Calu3 (cell line): ENCODE measurements around the gene TLE6. TPM values are rescaled to one million over a fixed set of nuclear protein-coding genes. Genes with fewer than 3 reads are reported as not detected.

Experiments used
- BruUV-seq: library from RNA; stranded (reverse); fragments of 400-500 nt; replicated peaks from 2 replicates; lab custom pipeline; 2021; lab: Mats Ljungman, UMichigan
- CTCF ChIA-PET: fragments of 300-600 bp; sonication (Branson Sonifier 250); formaldehyde crosslinking; loops from one replicate; lab custom pipeline; 2022; ENCODE audit warnings: antibody characterized with exemption; lab: Charles Lee
- DNase-seq: peaks from one replicate; pipeline ENCODE4 v3.0.0; 2022
- H3K27ac Mint-ChIP-seq: one replicate; pipeline ENCODE4 v1.8.0; 2022; ENCODE audit warnings: mixed read lengths; ENCODE audit not compliant: unreplicated experiment
- H3K27me3 Mint-ChIP-seq: one replicate; pipeline ENCODE4 v1.8.0; 2022; ENCODE audit warnings: mixed read lengths; ENCODE audit not compliant: unreplicated experiment
- H3K36me3 Mint-ChIP-seq: one replicate; pipeline ENCODE4 v1.8.0; 2022; ENCODE audit warnings: mild to moderate bottlenecking, moderate library complexity, mixed read lengths; ENCODE audit not compliant: insufficient read depth, unreplicated experiment
- H3K4me1 Mint-ChIP-seq: one replicate; pipeline ENCODE4 v1.8.0; 2022; ENCODE audit warnings: mild to moderate bottlenecking, low read depth, mixed read lengths; ENCODE audit not compliant: unreplicated experiment
- H3K4me3 Mint-ChIP-seq: one replicate; pipeline ENCODE4 v1.8.0; 2022; ENCODE audit warnings: mild to moderate bottlenecking, low read depth, moderate library complexity, mixed read lengths; ENCODE audit not compliant: unreplicated experiment
- H3K9me3 Mint-ChIP-seq: one replicate; pipeline ENCODE4 v1.8.0; 2022; ENCODE audit warnings: low read depth, mixed read lengths; ENCODE audit not compliant: unreplicated experiment
- intact Hi-C: fragments of 100-400 bp; cut with micrococcal nuclease; formaldehyde crosslinking; loops from one replicate; pipeline ENCODE4 v1.10.0; 2022; ENCODE audit not compliant: unreplicated experiment
- total RNA-seq: library from RNA; stranded (reverse); gene quantifications from 2 replicates; pipeline ENCODE4 v1.2.3, GENCODE V29; 2022
- TF ChIP-seq, protein P1 (sequence below): fragments of 200-600 bp; IDR thresholded peaks from one replicate; pipeline ENCODE4 v1.8.0; 2022; ENCODE audit warnings: antibody characterized with exemption; ENCODE audit not compliant: unreplicated experiment

Gene TLE6
- total RNA-seq, 1 experiment from 2014 or later = 2.1 TPM

DNA sequence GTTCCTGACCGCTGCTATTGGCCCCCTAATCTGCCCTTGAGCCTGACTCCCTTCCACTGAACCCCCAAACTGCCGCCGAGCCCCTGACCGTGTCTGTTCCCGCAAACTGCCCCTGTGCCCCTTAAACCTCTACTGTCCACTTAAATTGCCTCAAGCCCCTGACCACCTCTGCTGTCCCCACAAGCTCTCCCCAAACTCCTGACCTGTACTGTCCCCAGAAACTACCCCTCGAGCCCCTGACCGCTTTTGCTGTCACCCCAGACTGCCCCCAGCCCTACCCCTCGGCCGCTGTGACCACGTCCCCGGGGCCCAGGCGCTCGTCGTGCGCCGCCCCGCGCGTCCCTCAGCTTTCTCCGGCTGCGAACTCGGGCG, 33.0 kb upstream of the TLE6 start:
- BruUV-seq = no TSS peak
- peaks cover 33% of the 10 kb centered on the region for H3K36me3 Mint-ChIP-seq
- DNase-seq = no peak
- TF ChIP-seq, protein P1, sequence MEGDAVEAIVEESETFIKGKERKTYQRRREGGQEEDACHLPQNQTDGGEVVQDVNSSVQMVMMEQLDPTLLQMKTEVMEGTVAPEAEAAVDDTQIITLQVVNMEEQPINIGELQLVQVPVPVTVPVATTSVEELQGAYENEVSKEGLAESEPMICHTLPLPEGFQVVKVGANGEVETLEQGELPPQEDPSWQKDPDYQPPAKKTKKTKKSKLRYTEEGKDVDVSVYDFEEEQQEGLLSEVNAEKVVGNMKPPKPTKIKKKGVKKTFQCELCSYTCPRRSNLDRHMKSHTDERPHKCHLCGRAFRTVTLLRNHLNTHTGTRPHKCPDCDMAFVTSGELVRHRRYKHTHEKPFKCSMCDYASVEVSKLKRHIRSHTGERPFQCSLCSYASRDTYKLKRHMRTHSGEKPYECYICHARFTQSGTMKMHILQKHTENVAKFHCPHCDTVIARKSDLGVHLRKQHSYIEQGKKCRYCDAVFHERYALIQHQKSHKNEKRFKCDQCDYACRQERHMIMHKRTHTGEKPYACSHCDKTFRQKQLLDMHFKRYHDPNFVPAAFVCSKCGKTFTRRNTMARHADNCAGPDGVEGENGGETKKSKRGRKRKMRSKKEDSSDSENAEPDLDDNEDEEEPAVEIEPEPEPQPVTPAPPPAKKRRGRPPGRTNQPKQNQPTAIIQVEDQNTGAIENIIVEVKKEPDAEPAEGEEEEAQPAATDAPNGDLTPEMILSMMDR = no peak
- CTCF ChIA-PET = no interaction called here
- no peaks in the 10 kb centered on the region for H3K27me3 Mint-ChIP-seq
- H3K4me3 Mint-ChIP-seq = peak overlapping the region; percentile 75
- intact Hi-C loops = no loop called here
- peaks cover 7% of the 10 kb centered on the region for H3K4me1 Mint-ChIP-seq
- no peaks in the 10 kb centered on the region for H3K9me3 Mint-ChIP-seq
- H3K27ac Mint-ChIP-seq = peak overlapping the region; percentile 82

DNA sequence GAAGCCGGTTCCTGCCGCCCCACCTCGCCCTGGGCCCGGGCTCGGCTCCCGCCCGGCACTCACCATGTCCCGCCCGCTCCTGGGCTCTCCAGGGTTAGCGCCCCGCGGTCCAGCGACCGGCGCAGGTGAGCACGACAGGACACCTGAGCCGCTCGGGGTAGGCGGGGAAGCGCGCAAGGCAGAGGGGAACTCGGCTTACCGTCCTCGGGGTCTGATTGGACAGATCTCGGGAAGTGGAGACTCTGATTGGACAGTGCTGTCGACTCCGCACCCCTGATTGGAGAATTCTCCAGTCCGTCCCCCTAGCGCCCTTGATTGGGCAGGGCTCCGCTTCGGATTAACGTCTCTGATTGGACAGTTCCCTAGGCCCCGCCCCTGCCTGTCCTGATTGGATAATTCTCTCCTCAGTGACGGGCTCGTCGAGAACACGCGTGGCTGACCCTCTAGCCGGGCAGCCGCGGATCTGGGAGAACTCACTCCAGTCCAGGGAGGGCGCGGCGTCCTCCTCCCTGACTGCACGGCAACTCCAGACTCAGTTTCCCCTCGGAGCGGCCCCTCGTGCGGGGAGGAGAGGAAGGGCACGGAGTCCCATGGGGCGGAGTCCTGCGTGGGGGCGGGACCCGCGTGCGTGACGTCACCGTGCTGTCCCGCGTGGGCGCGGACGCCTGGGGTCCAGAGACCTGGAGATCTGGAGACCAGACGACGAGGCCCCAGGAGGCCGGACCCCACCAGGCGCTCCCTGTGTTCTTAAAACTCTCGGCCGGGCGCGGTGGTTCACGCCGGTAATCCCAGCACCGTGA, 32.4 kb upstream of the TLE6 start, which contains the start of gene ZNF77:
ZNF77 (minus strand) TSS at position 197 of the 800 bp plus-strand sequence; CDS start at position 66, 131 bp downstream.
- no TSS peak for BruUV-seq
- H3K9me3 Mint-ChIP-seq = no peaks in the 10 kb centered on the region
- peak; percentile 96 for DNase-seq
- peak within 1 kb of the TSS; percentile 75 for H3K4me3 Mint-ChIP-seq
- CTCF ChIA-PET = no interaction called here
- TF ChIP-seq, protein P1 = no peak
- H3K27me3 Mint-ChIP-seq = no peaks in the 10 kb centered on the region
- H3K27ac Mint-ChIP-seq = peak within 1 kb of the TSS; percentile 82
- H3K4me1 Mint-ChIP-seq = peaks cover 7% of the 10 kb centered on the region
- peaks cover 36% of the 10 kb centered on the region for H3K36me3 Mint-ChIP-seq
- intact Hi-C loops = no loop called here

DNA sequence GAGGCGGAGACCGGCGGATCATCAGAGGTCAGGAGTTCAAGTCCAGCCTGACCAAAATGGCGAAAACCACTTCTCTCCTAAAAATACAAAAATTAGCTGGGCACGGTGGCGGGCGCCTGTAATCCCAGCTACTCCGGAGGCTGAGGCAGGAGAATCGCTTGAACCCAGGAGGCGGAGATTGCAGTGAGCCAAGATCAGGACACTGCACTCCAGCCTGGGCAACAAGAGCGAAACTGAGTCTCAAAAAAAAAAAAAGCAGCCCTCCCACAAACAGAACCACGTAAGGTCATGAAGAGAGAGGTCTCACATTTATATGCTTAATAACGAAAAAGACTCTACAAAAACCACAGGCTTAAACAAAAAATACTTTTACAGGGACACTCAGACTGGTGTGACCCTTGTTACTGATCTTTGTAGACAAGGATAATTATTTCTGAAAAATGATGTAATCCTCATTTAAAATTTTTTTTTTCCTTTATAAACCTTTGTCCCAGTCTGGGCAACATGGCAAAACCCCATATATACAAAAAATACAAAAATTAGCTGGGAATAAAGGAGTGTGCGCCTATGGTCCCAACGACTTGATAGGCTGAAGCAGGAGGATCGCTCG, 31.7 kb upstream of the TLE6 start:
- BruUV-seq = TSS peak; percentile 76
- peaks cover 43% of the 10 kb centered on the region for H3K36me3 Mint-ChIP-seq
- H3K27me3 Mint-ChIP-seq = no peaks in the 10 kb centered on the region
- H3K27ac Mint-ChIP-seq = peak overlapping the region; percentile 82
- H3K4me1 Mint-ChIP-seq = peaks cover 7% of the 10 kb centered on the region
- intact Hi-C loops = no loop called here
- DNase-seq = no peak
- no peaks in the 10 kb centered on the region for H3K9me3 Mint-ChIP-seq
- TF ChIP-seq, protein P1 = no peak
- CTCF ChIA-PET = interaction anchor here (0.7 kb wide), 1 partner anchor 94 kb away, joined by 3 read pairs; no protein-coding TSS in a partner anchor
- H3K4me3 Mint-ChIP-seq = peak overlapping the region; percentile 75

DNA sequence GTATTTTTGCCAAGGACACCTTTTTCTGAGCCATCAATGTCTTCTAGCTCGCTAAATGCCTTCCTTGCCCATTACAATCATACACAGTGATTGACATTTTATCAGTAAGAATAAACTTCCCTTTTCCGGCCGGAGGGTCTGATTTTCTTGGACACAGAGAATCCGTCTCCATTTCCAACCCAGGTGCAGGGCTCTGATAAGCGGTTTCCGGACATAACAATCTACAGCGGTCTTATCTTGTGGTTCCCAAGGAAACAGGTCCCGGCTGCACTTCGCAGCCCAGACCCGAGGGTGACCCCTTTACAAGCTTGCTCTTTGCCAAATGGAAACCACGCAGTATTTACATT, 27.5 kb upstream of the TLE6 start:
- no TSS peak for BruUV-seq
- peak; percentile 19 for DNase-seq
- H3K9me3 Mint-ChIP-seq = no peaks in the 10 kb centered on the region
- H3K36me3 Mint-ChIP-seq = peaks cover 43% of the 10 kb centered on the region
- peaks cover 7% of the 10 kb centered on the region for H3K4me1 Mint-ChIP-seq
- peak overlapping the region; percentile 91 for H3K4me3 Mint-ChIP-seq
- H3K27ac Mint-ChIP-seq = peak overlapping the region; percentile 97
- CTCF ChIA-PET = interaction anchor here (0.6 to 2.6 kb wide), 9 partner anchors 9 to 355 kb away, joined by 3 to 12 read pairs (median 4); partner anchors contain the start of genes ZNF555 and ZNF57
- intact Hi-C loops = no loop called here
- TF ChIP-seq, protein P1 = no peak
- H3K27me3 Mint-ChIP-seq = no peaks in the 10 kb centered on the region
